T1000 (cell line): ENCODE results near the gene RUNX3.

Experiments
- DNase-seq: peaks from one replicate; lab custom pipeline; 2025; ENCODE audit warnings: mixed read lengths; lab: John Stamatoyannopoulos, UW

Gene RUNX3

DNA sequence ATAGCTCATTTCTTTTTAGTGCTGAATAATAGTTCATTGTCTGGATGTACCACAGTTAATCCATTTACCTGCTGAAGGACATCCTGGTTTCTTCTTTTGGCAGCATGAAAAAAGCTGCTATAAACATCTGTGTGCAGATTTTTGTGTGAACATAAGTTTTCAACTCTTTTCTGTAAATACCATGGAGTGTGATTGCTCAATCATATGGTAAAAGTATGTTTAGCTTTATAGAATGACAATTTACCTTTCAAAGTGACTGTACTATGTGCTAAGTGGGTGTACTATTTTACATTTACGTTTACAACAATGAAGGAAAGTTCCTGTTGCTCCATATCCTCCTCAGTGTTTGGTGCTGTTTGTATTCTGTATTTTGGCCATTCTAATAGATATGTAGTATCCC, 49.0 kb downstream of the RUNX3 start:
- no peak for DNase-seq

DNA sequence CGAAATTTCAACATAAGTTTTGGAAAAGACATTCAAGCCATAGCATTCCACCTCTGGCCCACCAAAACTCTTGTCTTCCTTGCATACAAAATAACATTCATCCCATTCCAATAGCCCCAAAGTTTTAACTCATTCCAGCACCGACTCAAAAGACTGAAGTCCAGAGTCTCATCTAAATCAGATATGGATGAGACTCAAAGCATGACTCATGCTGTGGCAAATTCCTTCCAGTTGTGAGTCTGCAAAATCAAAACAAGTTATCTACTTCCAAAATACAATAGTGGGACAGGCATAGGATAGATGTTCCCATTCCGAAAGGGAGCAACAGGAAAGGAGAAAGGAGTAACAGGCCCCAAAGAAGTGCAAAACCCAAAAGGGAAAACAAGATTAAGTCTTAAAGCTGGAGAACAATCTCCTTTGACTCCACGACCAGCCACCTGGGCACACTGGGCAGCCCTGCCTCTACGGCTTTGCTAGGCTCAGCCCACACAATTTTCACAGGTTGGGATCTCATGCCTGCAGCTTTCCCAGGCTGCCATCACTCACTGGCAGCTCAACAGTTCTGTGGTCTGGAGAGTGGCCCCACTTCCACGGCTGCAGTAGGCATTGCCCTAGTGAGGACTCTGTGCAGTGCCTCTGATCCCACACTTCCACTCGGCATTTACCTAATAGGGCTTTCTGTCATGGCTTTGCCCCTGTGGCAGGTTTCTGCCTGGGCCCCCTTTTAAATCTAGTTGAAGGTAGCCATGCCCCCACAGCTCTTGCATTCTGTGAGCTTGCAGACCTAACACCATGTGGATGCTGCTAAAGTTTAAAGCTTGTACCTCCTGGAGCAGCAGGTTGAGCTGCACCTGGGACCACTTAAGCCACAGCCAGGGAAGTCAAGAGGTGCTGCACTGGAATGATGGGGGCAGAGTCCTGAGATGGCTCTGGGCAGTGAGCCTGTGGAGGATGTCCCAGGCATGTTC, 51.0 kb downstream of the RUNX3 start:
- DNase-seq = no peak

DNA sequence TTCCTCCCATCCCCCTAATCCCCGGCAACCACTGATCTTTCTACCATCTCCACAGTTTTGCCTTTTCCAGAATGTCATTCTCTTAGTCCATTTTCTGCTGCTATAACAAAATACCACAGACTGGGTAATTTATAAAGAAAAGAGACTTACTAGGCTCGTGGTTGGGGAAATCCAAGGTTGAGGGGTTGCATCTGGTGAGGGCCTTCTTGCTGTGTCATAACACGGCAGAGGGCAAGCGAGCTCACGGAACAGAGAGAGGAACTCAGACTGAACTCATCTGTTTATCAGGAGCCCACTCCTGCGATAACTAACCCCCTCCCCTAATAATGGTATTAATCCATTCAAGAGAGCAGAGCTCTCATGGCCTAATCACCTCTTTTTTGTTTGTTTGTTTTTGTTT, 52.0 kb downstream of the RUNX3 start:
- DNase-seq = no peak

DNA sequence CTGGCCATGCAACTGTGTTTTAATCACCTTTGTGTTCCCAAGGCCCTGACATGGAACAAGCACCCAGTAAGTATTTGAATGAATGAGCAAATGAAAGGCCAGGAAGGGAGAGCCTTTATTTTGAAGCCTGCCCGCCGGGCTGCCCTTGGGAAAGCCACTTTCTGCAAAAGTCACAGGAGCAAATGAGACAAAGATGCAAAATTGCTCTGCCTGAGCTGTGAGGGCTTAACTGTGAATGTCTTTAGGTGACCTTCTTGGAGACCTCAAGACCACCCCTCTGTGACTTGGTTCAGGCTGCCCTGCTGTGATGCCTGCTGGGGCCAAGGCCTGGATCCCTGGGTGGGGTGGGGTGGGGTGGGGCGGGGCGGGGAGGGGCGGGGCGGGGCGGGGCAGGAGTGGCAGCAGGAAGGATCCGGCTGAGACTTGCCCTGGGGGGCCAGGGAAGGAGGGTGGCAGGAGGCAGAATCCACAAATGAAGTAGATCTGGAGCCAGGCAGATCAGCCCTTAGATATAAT, 54.0 kb downstream of the RUNX3 start:
- no peak for DNase-seq

DNA sequence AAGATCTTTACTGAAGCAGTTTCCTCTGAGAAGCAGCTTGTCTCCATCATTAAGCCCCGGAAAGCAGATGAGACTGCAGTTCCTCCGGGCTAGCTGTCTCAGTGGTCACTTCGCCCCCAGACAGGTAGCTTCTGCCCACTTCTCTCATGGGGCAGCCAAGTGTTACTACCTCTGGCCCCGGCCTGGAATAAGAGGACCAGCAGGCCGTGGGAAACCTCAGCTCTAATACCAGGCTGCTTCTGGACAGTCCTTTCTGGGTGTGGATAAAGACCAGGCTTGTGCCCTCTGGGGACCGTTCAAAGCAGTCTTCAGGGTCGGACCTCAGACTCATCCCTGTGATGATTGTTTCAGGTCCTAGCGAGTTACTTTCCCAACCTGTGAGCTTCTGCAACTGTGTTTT, 54.8 kb downstream of the RUNX3 start:
- no peak for DNase-seq

DNA sequence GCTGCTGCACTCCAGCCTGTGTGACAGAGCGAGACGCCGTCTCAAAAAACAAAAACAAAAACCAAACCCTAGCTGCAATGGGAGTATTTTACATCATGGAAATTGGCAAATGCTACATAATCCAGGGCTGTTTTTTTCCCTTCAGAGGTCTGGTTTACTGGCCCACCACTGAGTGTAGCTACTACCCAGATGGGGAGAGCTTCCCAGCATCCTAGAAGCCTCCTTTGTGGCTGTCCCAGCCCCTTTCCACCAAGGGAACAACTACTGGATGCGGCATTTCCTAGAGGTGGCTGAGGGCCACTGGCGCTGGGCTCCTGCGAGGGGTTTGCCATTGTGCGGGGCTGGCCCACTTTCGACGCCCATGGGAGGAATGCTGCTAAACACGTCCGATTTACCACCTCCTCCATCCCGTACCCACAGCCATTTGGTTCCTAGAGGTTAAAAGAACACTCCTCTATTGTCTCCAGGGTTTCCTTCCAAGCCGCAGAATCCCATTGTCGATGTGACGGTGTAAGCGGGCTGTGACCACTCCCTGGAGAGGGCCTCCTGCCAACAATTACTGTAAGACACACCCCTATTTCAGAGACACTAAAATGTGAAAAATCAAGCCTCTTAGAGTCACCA, 55.4 kb downstream of the RUNX3 start:
- DNase-seq = no peak

DNA sequence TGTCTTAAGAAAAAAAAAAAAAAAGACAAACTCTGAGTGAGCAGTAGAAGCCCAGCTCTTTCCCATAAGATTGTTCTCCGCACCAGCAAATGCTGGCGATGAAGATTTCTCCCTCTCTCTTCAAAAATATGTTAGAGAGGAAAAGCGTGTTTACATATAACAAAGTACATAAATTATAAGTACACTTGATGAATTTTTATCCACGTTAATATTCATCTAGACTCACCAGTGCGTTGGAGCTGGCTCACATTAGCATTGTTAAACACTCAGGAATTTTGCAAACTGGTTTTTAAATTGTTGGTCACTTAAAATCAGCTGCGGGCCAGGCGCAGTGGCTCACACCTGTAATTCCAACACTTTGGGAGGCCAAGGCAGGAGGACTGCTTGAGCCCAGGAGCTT, 56.0 kb downstream of the RUNX3 start:
- DNase-seq = no peak

DNA sequence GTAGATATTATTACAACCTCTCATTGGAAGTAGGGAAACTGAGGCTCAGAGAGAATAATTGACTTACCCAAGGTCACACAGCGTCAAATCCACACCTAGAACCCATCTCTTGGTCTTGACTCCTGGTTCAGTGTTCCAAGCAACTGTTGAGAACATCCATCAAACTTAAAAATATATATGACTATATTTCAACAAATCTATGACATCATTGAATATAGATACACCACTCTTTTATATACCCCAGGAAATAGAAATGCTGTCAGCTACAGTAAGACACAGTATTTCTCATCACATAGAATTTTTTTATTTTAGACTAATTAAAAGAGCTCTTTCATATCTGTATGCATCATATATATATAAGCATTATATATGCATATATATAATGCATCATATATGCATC, 56.9 kb downstream of the RUNX3 start:
- no peak for DNase-seq

DNA sequence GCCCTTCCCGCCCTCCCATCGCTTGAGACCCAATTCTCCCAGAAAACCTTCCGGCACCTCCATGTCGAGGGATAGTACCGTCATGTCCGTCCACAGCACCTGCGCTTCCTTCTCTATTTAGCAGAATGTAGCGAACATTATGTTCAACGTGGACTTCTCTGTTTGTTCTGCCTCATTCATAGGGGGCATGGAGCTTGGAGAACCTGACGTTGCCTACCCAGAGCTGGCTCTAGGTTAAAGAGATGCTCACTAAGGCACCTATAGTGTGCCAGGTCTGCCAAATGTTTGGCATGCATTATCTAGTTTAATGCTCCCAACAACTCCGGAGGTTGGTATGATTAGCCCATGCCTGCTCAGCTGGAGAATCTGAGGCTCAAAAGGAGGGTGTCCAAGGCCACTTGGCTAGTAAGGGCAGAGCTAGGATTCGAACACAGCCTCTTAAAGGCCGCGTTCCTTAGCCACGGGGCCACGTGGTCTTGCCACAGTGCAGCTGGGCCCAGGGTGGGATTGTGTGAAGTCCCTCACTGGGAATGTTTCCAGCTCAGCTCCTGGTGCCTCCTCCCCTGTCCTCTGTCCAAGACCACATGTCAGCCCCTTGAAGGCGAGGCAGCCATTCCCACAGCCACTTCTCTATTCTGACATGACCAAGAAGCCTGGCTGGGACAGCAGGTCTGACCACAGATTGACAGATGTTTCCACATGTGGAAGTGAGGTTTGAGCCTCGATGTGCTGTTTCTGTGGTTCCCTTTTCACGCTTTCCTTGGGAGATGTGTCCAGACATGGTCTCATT, 57.8 kb downstream of the RUNX3 start:
- no peak for DNase-seq

DNA sequence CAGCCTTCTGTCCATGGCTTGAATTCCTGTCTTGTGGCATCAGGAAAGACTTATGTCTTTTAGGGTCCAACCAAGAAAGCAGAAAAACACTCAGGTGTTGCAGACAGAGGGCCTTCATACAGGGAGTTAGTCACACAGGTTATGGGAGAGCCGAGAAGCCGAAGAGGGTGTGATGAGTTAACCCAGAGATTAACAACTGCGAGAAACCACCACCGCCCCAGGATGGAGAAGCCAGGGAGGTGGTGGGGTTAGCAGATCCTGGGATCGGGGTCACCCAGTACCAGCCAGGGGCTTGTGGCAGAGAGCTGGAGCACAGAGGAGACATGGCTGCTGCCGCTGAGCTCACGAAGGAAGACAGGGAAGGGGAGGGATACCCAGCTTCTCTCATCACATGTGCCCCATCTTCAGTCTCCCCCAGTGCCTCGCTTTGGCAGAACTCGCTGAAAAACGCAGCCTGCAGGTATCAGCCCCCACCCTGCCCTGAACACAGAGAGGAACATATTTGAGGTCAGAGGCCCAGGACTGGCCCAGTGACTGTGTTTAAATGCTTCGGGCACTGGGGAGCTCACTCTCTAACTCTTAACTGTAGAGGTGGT, 58.7 kb downstream of the RUNX3 start:
- DNase-seq = no peak

DNA sequence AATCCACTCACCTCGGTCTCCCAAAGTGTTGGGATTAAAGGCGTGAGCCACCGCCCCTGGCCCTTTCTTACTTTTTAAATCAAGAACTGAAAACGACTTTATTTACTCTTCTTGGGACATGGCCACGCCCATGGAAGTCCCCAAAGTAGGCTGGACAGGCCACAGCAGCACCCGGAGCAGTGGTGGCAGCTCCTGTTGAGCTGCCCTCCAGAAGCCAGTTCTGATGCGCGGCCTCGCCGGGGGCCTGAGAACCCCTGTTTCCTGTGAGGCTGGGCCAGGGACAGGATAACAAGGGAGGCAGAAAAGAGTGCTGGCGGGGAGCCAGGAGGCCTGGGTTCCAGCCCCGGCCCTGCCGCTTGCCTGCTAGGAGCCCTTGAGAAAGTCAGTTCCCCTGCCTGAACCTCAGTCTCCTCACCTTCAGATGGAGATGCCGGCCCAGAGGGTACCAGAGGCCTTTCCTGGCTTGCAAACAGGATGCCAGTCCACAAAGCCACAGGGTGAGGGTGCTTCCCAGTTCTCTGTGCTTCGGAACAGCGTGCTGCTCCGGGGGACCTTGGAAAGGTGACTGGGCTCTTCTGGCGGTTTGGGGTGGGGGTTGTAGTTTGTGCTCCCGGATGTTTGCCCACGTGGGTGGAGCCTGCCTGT, 59.4 kb downstream of the RUNX3 start:
- DNase-seq = no peak

DNA sequence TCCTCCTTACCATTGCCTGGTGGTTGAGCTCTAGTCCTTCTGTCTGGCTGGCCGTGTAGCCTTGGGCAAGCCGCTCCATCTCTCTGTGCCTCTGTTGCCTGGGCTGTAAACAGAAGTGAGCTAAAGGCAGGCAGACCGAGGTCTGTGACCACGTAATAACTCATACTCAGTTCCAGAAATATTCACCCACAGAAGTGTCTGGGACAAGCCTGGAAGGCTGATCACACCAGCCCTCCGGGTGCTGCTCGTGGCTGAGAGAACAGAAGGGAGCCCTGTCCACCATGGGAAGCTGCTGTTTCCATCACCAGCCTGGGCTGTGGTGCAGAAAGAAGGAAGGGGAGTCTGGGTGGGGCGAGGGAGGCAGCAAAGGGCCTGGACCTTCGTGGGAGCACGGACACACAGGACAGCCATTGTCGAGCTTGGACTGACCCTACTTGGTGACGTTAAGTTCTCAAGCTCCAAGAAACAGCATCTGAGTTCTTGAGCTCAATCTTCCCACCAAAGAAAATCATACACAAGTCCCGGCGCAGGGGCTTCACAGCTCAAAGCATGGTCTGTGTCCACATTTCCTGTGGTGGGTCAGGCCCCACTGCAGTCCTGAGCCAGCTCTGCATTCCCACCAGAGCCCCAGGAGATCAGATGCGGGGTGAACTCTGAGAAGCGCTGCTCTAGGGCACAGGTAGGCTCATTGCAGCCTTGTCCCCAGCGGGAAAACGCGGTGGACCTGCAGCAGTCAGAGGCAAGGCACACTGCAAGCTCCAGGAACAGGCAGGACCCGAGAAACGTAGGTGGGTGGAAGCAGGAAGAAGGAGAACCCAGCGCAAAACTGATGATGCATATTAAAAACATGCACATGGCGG, 61.8 kb downstream of the RUNX3 start:
- no peak for DNase-seq

DNA sequence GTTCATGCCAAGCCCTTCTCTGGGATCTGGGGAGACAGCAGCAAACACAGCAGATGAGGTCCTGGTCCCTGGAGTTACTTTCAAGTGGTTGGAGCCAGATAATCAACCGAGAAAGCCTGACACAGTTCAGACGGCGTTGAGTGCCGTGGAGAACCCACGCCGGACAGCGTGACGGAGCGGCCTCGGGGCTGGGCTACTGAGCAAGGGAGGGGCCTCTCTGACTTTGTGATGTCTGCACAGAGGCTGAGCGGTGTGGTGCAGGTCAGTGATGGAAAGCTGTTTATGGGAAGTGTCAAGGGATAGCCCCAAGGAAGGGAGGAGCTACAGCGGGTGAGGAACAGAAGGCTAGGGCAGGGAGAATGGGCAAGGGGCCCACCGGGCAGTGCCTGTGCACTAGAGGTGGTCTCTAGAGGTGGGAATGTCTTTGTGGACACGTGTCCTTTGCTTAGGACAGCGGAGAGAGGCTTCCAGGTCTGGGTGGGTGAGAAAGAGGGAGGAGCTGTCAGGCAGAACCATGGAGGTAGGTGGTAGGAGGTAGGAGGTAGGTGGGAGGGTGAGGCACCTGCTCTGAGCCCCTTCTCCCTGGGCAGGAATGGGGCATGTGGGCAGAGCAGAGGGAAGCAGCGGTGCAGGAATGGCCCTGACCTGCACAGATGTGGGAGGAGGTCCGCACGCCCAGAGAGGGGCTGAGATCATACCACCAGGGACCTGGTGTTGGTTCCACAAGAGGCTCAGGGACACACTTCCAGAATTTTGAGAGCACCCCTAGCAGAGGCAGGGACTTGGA, 62.8 kb downstream of the RUNX3 start:
- no peak for DNase-seq

DNA sequence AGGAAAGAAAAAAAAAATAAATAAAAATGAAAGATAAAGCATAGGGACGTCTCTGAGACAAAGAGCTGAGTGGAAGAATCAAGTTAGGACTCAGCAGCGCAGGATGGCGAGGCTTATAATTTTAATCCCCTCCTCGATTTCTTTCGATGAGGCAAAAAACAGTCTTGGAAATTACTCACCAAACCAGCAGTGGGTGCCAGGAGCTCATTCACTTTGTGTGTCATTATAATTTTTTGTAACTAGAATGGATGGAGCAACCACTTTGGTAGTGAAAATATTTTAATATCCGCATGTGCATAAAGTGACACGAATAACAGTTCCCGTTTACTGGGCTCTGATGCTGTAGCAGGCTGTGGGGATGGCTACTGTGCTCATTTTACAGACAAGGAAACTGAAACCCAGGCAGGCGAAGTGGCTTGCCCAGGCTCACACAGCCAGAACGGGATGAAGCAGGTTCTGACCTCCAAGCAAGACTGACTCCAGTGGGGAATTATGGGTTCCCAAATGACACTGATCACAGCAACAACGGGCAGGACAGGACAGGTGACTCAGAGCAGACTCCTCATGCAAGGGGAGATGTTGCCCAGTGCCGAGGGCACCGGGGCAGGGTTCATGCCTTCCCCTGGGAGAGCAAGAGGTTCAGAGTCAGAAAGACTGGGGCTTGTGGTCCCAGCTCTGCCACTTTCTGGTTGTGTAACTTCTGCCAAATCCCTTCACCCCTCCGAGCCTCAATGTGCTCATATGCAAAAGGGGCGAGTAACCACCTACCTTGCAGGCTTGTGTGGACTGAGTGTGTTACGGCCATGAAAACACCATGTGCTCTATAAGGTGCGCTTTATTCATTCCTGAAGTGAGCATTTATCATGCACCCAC, 63.6 kb downstream of the RUNX3 start:
- DNase-seq = no peak

DNA sequence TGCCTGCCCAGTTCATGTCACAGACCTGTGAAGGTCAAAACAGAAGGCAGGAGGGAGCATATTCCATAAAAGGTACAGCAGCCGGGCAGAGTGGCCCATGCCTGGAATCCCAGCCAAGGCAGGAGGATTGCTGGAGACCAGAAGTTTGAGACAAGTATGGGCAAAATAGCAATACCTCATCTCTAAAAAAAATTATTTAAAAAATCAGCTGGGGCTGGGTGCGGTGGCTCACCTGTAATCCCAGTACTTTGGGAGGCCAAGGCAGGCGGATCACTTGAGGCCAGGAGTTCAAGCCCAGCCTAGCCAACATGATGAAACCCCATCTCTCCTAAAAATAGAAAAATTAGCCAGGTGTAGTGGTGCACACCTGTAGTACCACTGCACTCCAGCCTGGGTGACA, 64.5 kb downstream of the RUNX3 start:
- no peak for DNase-seq

DNA sequence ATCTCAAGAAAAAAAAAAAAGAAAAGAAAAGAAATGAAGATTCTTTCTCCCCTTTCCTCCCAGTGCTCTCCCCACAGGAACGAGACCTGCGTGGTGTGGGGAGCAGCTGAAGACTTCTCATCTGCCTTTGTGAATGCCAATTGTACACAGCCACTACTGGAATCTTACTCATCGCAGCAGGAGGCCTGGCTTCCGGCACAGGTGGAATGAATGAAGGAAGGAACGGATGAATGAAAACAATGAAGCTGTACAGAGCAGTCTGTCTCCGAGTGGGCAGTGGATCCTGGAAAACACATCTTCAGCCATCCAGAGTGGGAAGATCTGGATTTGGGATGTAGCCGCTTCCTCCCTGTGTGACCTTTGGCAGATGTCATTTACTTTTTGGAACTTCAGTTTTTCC, 64.9 kb downstream of the RUNX3 start:
- DNase-seq = no peak

DNA sequence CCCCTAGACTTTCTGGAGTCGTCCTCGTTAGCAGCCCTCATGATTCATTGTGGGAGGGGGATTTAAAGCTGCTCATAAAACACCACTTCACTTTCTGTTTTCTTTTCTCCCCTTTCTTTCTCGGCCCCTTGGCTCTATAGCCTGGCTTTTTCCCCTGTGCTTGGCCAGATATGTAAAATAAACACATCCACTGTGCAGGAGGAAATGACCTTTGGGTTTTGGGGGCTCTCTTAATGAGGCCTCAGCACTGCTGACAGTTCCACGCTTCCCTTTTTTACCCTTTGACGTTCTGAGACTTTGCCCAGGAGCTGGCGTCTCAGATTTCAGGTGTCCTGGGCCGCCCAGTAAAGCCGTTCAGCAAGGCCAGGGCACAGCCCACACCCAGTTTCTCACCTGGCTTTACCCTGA, 65.7 kb downstream of the RUNX3 start:
- no peak for DNase-seq

DNA sequence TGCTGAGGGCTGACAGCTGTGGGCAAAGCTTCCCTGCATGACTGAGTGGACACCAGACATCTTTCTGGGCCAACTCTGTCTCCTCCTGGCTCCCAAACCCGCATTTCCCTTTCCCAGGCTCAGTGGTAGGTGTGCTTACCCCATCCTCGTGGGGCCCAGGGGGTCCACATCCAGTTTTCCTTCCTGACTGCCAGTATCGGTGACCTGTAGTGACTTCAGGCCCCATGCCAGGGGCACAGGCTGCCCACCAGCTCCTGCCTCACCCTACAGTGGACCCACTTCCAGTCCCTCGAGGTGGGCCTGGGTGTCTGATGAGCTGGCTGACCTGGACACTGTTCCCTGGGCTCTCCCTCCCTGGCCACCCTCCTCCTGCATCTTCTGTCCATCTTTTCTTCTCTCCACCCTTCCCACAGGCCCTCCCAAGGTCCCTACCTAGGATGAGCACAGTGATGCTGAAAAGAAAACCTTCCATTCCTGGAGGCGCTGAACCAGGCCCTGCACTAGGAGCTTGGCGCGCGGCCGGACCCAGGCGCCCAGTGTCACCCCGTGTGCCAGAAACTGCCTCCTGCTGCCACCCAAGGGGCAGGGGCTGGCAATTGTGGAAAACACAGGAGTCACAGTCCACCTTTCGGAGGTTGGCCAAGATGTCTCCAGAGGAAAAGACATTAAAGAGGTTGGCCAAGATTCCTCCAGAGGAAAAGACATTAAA, 67.1 kb downstream of the RUNX3 start:
- no peak for DNase-seq
